ENCODE data around the gene LCE1E. TPM values are rescaled to one million over a fixed set of nuclear protein-coding genes. Genes with fewer than 3 reads are reported as not detected.

Gene LCE1E
- total RNA-seq, 1 donor from 2014 or later: not detected

DNA sequence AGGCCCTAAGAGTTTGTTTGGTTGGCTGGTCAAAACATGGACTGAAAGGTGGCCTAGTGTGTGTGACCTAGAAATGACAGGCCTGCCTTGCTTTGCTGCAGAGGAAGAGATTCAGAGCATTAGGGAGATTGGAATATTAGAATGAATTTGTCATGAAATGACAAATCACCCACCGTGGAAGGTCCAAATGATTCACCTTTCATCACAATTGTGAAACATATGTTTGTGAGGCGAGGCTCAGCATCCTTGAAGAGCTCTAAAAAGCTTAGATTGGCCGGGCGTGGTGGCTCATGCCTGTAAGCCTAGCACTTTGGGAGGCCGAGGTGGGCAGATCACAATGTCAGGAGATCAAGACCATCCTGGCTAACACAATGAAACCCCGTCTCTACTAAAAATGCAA, 31.3 kb downstream of the LCE1E start:
- H3K4me3 Mint-ChIP-seq: no peak overlapping the region
- intact Hi-C loops (cut with micrococcal nuclease): no loop called here
- no peaks in the 10 kb centered on the region for H3K9me3 Mint-ChIP-seq
- peaks cover 5% of the 10 kb centered on the region for H3K27me3 Mint-ChIP-seq
- no peak for DNase-seq
- no peaks in the 10 kb centered on the region for H3K4me1 Mint-ChIP-seq
- no peaks in the 10 kb centered on the region for H3K36me3 Mint-ChIP-seq (ENCODE audit: low read depth)
- H3K27ac Mint-ChIP-seq: no peak overlapping the region

- Mint-ChIP-seq H3K9me3 (no peaks in the 10 kb centered on the region), H3K27ac (no peak overlapping the region), H3K4me3 (no peak overlapping the region), H3K27me3 (peaks cover 12% of the 10 kb centered on the region), H3K36me3 (ENCODE audit: low read depth) (no peaks in the 10 kb centered on the region), H3K4me1 (no peaks in the 10 kb centered on the region)
- intact Hi-C loops (cut with micrococcal nuclease): no loop called here
- DNase-seq: no peak
Measured at GRCh38 chr1:152823294-152823693, 37.2 kb downstream of the LCE1E start.

DNA sequence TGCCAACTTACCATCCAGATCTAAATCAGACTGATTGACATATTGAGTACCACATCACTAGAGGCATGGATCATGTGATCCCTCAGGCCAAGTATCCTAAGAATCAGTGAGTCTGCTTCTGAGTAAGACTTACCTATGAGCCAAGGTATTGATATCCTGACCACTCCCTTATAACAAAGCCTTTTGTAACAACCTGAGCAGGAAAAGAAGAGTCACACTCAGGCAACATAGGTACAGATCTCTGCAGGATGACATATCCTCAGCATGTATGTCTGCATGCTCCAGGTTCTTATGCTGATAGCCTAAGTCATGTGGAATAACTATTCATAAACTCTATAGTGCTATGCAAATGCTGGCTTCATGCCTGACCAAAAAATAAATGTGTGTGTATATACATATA, 38.9 kb downstream of the LCE1E start:
- H3K9me3 Mint-ChIP-seq: no peaks in the 10 kb centered on the region
- H3K36me3 Mint-ChIP-seq (ENCODE audit: low read depth): no peaks in the 10 kb centered on the region
- no peaks in the 10 kb centered on the region for H3K4me1 Mint-ChIP-seq
- intact Hi-C loops (cut with micrococcal nuclease): no loop called here
- no peak overlapping the region for H3K4me3 Mint-ChIP-seq
- no peak overlapping the region for H3K27ac Mint-ChIP-seq
- peaks cover 12% of the 10 kb centered on the region for H3K27me3 Mint-ChIP-seq
- DNase-seq: no peak

GRCh38 chr1:152827173-152827572, 41.1 kb downstream of the LCE1E start, which contains the start of gene LCE1A:
Gene LCE1A (plus strand): TSS chr1:152827473. CDS start chr1:152827473, 0 bp downstream.
- H3K4me1 Mint-ChIP-seq: no peaks in the 10 kb centered on the region
- H3K36me3 Mint-ChIP-seq (ENCODE audit: low read depth): no peaks in the 10 kb centered on the region
- H3K27ac Mint-ChIP-seq: no peak within 1 kb of the TSS
- H3K4me3 Mint-ChIP-seq: no peak within 1 kb of the TSS
- intact Hi-C loops (cut with micrococcal nuclease): no loop called here
- DNase-seq: no peak
- H3K27me3 Mint-ChIP-seq: peaks cover 8% of the 10 kb centered on the region
- H3K9me3 Mint-ChIP-seq: no peaks in the 10 kb centered on the region

- no peaks in the 10 kb centered on the region for H3K9me3 Mint-ChIP-seq
- no peak overlapping the region for H3K4me3 Mint-ChIP-seq
- H3K27me3 Mint-ChIP-seq: no peaks in the 10 kb centered on the region
- no peaks in the 10 kb centered on the region for H3K36me3 Mint-ChIP-seq (ENCODE audit: low read depth)
- H3K27ac Mint-ChIP-seq: no peak overlapping the region
- intact Hi-C loops (cut with micrococcal nuclease): no loop called here
- no peak for DNase-seq
- no peaks in the 10 kb centered on the region for H3K4me1 Mint-ChIP-seq
Measured at GRCh38 chr1:152836870-152837269, 50.8 kb downstream of the LCE1E start.

Other genes starting within 250 kb of the LCE1E start
- gene LCE3E, start 219.5 kb upstream of the LCE1E start, total RNA-seq: not detected in 2 replicates
- not detected in 2 replicates for gene LCE3D, start 205.7 kb upstream of the LCE1E start, total RNA-seq
- gene LCE3C, start 186.0 kb upstream of the LCE1E start, total RNA-seq: not detected in 2 replicates
- gene LCE3B, start 172.4 kb upstream of the LCE1E start, total RNA-seq: not detected in 2 replicates
- not detected in 2 replicates for gene LCE3A, start 163.2 kb upstream of the LCE1E start, total RNA-seq
- not detected in 2 replicates for gene LCE2D, start 122.9 kb upstream of the LCE1E start, total RNA-seq
- gene LCE2C, start 111.0 kb upstream of the LCE1E start, total RNA-seq: not detected in 2 replicates
- gene LCE2B, start 100.1 kb upstream of the LCE1E start, total RNA-seq: not detected in 2 replicates
- gene LCE2A, start 87.9 kb upstream of the LCE1E start, total RNA-seq: not detected in 2 replicates
- gene LCE4A, start 78.1 kb upstream of the LCE1E start, total RNA-seq: not detected in 2 replicates
- not detected in 2 replicates for gene KPRP, start 28.2 kb upstream of the LCE1E start, total RNA-seq
- not detected in 2 replicates for gene LCE1F, start 11.1 kb upstream of the LCE1E start, total RNA-seq
- not detected in 2 replicates for gene LCE1D, start 10.5 kb downstream of the LCE1E start, total RNA-seq
- gene LCE1C, start 20.4 kb downstream of the LCE1E start, total RNA-seq: not detected in 2 replicates
- gene LCE1B, start 25.7 kb downstream of the LCE1E start, total RNA-seq: not detected in 2 replicates
- not detected in 2 replicates for gene LCE1A, start 41.2 kb downstream of the LCE1E start, total RNA-seq
- gene LCE6A, start 56.6 kb downstream of the LCE1E start, total RNA-seq: not detected in 2 replicates
- not detected in 2 replicates for gene LCE7A, start 73.7 kb downstream of the LCE1E start, total RNA-seq
- not detected in 2 replicates for gene SMCP, start 92.1 kb downstream of the LCE1E start, total RNA-seq
- not detected in 2 replicates for gene IVL, start 122.3 kb downstream of the LCE1E start, total RNA-seq
- not detected in 2 replicates for gene SPRR5, start 160.9 kb downstream of the LCE1E start, total RNA-seq
- not detected in 2 replicates for gene SPRR4, start 184.4 kb downstream of the LCE1E start, total RNA-seq
- not detected in 2 replicates for gene SPRR1A, start 197.8 kb downstream of the LCE1E start, total RNA-seq
- gene SPRR3, start 215.5 kb downstream of the LCE1E start, total RNA-seq: not detected in 2 replicates
- gene SPRR1B, start 244.9 kb downstream of the LCE1E start, total RNA-seq: not detected in 2 replicates